ENCODE data around the gene CTNNA3.

CTNNA3 gene

DNA sequence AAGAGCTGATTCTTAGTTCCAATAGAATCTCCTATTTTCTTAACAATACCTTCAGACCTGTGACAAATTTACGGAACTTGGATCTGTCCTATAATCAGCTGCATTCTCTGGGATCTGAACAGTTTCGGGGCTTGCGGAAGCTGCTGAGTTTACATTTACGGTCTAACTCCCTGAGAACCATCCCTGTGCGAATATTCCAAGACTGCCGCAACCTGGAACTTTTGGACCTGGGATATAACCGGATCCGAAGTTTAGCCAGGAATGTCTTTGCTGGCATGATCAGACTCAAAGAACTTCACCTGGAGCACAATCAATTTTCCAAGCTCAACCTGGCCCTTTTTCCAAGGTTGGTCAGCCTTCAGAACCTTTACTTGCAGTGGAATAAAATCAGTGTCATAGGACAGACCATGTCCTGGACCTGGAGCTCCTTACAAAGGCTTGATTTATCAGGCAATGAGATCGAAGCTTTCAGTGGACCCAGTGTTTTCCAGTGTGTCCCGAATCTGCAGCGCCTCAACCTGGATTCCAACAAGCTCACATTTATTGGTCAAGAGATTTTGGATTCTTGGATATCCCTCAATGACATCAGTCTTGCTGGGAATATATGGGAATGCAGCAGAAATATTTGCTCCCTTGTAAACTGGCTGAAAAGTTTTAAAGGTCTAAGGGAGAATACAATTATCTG, 768.6 kb downstream of the CTNNA3 start:
- no peak for DNase-seq

DNA sequence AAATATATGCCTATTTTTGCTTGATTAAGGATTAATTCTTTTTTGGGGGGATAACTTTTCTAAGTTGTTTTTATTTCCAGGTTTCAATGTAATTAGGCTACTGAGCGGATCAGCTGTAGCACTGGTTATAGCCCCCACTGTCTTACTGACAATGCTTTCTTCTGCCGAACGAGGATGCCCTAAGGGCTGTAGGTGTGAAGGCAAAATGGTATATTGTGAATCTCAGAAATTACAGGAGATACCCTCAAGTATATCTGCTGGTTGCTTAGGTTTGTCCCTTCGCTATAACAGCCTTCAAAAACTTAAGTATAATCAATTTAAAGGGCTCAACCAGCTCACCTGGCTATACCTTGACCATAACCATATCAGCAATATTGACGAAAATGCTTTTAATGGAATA, 769.2 kb downstream of the CTNNA3 start:
- DNase-seq: no peak

DNA sequence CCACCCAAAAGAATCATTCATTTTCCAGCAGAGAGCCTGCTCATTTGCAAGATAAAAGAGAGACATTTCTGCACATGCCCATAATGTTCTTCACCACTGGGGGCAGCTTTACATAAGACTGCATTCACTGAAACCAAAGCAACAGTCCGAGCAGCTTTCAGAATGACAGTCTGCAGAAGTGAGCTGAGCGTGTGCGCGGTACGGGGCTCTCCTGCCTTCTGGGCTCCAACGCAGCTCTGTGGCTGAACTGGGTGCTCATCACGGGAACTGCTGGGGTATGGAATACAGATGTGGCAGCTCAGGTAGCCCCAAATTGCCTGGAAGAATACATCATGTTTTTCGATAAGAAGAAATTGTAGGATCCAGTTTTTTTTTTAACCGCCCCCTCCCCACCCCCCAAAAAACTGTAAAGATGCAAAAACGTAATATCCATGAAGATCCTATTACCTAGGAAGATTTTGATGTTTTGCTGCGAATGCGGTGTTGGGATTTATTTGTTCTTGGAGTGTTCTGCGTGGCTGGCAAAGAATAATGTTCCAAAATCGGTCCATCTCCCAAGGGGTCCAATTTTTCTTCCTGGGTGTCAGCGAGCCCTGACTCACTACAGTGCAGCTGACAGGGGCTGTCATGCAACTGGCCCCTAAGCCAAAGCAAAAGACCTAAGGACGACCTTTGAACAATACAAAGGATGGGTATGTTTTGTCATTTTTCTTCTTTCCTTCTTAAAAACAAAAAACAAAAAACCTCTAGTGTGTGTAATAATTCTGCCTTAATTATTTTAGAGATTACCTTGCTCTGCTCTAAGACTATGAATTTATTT, 769.9 kb downstream of the CTNNA3 start, which contains the start of gene LRRTM3:
TSS of gene LRRTM3 (plus strand) at position 141 of the 820 bp plus-strand sequence.
- peak in 1 of 2 experiments; percentile 41 for DNase-seq

DNA sequence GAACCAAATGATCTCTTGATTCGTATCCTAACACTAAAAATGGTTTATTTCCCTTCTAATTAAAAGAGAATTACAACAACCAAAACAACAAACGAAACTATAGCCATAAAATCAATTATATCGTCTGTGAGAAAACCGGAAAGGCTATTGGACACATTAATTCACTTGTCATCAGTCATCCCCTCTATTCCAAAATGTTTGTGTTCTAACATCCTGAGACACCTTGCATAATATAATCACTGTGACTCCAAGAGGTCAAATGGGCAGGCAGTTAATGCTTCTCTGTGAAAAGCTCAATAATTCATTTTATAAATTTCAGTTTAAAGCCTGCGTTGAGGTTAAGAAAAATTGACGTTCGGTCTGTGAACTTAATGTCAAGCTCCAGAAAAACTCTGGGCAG, 770.6 kb downstream of the CTNNA3 start:
- no peak for DNase-seq

DNA sequence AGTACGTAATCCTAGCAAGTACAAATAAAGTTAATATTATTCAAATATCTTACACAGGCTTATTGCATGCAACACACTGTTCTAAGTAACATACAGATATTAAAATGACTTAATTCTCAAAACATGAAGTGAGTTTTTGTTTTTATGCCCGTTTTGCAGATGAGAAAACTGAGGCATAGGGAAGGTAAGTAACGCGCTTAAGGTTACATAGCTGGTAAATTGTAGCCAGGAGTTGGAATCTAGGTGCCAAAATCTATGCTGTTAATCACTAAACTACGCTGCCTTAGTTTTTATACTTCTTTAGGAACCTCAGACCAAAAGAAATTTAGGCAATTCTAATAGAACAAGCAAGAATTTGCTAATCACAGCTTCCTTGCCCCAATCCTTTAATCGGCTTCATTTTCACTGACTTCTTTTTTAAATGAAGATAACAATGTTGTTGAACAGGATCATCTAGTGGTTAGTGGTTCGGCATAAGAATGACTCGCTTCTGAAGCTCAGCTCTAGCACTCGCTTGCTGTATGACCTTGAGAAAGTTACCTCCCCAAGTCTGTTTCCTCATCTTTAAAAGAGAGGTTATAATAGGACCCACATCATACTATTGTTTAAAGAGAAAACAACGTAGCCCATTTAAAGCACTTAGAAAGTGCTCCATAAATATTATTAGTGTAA, 771.2 kb downstream of the CTNNA3 start:
- DNase-seq: no peak

DNA sequence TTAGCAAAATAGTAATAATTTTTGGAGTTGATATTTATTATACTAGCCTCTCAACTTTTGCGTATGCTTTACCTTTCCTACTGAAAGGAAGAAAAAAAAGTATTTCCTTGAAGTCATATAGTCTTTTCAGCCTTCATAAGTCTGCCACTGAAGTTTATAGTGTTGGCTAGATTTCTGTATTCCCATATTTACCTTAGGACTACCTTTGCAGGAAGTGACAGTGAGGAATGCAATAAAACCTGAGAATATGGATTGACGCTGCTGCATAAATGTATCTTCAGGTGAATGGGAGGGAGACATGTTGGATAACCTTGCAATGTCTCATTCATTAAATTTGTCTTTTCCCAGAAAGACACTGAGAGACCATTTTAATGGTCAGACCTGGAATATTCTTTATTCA, 776.7 kb downstream of the CTNNA3 start:
- DNase-seq: no peak

DNA sequence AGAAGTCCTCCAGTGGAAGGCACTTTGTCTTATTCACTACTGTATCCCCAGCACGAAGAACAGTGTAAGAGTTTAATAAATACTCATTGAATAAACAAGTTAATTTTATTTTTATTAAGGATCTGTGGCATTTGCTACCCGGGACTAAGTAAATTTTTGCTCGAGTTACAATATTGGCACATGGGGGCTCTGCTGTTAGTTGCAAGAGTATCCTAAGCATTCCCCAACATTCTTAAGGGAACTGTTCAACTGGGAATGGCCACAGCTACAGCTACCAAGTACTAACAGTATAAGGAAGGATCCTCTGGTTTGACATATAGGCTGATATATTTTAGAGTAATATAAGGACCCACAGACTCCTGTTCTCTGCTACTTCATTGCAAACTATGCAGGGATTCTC, 778.9 kb downstream of the CTNNA3 start:
- no peak for DNase-seq

DNA sequence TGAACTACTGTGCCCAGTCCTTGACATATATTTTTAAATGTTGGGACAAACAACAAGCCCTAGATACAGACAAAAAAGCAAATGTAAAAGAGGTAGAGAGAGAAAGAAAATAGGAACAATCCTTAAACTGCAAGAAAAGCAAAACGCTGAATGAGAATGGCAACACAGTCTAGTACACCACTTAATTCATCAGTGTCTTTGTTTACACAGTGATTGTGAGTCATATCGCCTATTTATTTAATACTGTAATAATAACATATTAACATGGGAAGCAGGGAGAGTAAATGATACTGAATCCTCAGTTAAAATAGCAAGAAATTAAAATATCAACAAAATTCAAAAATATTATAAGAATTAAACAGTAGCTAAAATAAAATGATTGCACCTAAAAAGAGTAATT, 780.0 kb downstream of the CTNNA3 start:
- no peak for DNase-seq

DNA sequence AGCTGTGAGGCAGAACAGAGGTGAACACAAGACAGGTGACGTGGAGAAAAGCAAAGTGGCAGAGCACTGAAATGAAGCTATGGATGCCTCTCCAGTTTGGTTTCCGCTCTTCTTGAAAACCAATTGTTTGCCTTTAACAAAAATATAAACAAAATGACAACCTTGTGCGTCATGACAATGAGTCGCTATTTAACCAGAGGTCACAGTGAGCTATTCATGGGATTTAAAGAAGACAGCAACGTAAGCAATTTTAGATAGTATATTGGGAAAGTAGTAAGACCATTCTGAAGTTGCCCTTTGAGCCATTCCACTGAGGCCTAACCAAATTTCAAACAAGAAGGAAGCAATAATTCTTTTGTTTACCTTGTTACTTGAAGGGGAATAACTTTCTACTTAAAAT, 785.3 kb downstream of the CTNNA3 start:
- DNase-seq: no peak

DNA sequence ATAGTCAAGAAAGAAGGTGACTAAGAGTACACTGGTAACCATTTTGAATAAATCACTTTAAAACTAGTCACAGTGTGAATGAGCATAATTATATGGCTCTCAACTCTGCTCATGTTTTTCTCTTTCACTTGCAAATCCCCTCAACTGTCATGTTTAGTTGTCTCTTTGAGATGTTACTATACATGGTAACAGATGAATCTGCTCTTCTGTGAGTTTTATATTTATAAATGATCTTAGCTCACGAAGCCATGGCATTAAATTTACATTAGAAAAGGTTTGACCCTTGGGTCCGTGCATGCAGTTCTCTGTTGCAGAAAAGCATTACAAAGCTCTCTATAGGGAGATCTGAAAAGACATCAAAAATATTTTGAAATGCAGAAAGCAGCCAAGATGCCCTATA, 803.1 kb downstream of the CTNNA3 start:
- no peak for DNase-seq

DNA sequence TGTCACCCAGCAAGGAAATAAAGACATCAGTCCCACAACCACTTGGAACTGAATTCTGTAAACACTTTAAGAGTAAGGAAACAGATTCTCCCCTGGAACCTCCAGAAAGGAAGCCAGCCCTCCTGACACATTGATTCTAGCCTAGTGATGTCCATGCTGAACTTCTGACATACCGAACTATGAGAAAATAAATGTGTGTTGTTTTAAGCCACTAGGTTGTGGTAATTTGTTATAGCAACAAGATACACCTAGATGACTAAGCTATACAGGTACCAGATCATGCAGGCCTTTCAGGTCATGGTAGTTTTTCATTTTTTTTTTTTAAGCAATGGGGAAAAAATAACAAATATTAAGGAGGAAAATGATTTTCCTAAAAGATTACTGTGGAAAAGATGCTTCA, 807.8 kb downstream of the CTNNA3 start:
- no peak for DNase-seq

DNA sequence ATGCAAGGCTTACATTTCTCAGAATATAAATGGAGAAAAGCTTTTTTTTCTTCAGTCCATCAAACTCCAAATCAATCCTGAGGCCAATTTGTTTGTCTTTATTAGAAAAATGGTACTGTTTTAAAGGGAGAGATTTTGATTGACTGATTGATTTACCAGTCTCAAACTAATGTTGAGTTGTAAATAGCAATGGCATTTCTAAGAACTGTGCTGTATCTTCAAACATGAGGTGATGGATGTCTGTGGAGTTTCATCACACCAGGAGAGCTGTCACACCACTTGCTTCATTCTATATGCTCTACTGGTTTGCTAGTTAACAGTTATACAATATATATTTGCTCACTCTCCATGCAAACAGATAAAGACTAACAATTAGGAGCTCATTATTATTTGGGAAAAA, 809.1 kb downstream of the CTNNA3 start:
- DNase-seq: no peak

DNA sequence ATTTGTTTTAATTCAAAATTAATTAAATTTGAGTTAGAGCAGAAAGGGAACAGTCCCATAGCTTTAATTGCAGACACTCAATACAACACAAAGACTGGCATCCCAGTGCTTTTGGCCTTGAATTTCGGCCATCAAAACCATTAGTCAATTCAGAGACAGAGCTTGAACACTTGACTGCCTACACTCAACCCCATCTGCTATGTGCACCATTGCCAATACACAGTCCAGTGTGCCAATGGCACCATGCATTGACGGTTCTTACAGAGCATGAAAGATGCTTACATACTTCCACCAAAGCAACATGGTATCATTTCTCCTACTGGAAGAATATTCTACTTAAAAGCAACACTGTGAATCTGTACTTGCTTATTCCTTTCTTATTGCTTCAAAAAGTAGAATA, 813.7 kb downstream of the CTNNA3 start:
- DNase-seq: peak; percentile 58 to 88

DNA sequence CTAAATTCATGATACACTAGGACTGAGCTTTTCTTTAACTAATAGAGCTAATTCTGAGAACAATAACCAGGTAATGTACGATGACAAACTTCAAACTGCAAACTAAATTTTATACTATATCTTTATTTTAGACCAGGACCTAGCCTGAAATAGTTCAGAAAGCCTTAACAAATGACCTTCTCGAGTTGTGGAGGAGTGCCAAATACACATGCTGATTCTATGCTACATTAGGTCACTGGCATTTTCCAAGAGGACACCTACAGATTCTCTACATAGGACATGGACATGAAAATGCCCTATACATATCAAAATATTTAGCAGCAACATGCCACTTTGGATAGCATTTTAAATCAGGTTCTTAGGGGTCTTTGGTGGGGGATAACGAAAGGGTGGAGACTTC, 814.2 kb downstream of the CTNNA3 start:
- peak; percentile 35 to 44 for DNase-seq

DNA sequence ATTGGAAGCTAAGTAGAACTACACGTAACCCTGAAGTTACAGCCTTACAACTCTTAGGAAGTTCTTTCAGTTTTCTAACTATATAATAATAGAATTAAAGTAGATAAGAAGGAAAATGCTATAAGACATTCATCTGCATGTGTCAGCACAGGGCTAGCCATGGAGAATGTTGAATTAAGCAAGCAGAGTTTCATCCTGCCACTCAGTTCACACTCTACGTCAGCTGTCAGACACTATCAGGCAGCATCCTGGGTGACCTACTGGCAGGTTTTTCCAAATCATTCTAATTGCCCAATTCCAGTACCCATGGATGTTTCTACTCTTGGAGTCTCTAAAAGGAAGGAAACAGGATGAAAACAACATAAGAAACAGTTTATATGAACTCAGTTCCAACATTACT, 815.2 kb downstream of the CTNNA3 start:
- peak in 1 of 2 experiments; percentile 0 for DNase-seq

DNA sequence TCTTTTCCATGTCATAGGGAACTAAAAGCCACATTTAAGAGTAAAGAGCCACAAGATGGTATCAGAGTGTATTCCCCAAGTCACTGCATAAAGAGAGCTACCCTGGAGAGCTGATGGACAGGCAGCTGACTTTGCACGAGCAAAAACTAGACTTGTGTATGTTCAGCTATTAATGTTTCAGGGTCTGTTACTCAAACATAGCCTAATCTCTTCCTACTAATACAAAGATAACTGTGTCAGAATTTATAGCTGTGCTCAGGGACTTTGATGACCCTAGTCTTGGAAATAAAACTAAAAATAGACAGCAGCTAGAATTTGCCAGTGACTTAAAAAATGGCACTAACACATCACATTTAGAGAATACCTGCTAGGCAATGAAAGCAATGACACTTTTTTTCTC, 815.7 kb downstream of the CTNNA3 start:
- DNase-seq: no peak

DNA sequence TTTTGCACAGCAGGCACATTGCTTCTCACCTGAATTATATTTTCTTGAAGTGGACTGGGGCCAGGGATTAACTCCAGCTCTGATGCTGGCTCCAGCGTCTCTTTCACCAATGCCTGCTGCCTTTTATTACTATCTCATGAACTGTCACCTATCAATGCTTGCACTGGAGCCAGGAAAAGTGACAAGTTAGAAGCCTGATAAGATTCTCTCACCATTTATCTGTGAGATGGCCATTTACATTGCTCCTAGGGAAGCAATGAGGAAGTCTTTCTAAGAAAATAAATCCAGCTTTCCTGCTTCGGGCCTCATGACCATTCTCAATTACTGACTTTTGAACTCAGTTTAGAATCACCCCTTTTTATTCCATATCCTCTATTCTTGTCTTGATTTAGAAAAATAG, 818.6 kb downstream of the CTNNA3 start:
- DNase-seq: no peak

DNA sequence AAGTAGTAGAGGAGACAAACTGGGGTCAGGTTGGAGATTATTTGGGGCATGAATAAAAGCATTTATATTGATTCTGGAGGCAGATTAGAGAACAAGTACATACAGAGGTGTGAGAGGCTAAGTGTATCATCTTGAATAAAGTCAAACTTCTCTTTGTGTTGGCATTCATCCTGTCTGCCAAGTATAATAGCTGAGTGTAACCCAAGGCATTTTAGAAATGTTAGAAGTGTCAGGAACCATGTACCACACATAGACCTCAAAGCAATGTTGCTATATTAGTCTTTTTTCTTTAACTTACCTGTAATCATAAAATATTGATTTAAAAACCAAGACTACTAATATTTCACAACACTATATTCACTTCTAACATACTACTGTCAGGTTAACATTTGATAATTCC, 826.4 kb downstream of the CTNNA3 start:
- no peak for DNase-seq

DNA sequence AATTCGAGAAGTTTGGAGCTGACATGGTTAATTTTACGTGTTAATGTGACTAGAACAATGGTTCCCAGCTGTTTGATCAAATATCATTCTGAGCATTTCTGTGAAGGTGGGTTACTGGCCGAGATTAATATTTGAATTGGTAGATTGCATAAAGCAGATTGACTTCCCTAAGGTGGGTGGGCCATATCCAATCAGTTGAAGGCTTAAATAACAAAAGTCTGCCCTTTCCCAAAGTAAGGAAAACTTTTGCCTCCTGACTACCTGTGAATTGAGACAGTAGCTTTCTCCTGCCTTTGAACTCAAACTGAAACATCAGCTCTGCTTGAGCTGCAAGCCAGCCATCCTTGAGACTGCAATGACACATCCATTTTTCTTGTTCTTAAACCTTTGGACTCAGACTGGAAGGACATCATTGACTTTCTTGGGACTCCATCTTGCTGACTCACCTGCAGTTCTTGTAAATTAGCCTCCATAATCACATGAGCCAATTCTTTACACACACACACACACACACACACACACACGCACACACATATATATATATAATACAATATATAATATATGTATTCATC, 833.2 kb downstream of the CTNNA3 start:
- no peak for DNase-seq

DNA sequence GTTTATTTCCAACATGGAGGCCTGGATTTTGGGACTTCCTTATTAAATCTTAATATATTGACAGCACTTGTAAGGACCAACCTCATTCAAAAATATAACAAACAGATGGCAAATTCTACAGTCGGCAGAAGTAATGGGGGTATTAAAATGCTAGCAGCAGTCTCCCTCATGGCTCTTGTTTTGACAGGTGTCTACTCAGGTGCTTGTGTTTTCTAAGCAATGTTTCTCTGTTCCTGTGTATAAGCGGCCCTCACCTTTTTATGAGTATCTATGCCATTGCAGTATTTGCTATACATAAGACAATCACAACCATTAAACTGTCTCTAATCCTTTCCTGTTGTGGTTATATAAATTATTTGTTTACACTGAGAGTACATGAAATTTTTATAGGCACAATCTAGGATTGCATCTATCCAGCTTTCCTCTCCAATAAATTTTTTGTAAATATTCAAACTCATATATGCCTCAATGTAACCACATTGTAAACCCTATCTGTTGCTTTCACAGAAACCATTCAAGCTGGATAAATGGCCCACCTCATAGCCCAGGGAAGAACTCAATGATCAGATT, 835.5 kb downstream of the CTNNA3 start:
- DNase-seq: no peak

DNA sequence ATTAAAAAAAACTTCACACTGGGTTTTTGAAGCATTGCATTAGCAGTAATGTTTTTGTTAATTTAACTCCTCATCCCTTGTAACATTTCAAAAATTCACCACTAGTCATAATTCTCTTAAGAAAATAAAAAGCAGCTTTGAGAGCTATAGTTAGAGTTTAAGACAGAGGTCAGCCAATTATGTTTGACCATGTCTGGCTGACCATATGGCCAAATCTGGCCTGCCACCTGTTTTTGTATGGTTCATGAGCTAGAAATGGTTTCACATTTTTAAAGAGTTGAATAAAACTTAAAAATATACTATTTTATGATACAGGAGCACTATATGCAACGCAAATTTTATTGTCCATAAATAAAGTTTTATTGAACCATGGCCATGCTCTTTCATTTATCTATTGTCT, 843.2 kb downstream of the CTNNA3 start:
- DNase-seq: no peak

DNA sequence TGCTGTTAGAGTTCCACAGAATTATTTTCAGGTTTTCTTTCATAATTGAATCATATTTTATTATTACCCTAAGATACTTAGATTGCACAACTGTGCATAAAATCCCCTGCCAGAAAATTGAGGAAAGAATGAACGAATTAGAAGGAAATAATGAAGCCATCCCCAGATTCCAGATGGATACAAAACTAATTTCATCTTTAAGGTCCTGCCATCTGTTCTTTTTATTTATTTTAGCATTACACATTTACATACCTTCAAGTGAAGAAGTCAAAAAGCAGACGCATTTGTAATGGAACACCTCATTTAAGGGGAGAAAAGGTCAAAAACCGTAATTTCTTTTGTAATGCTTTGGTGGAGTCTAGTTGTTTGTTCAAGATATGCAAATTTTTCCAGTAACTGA, 847.1 kb downstream of the CTNNA3 start:
- DNase-seq: peak in 1 of 2 experiments; percentile 26
